ENCODE data around the gene GLI2.

DNA sequence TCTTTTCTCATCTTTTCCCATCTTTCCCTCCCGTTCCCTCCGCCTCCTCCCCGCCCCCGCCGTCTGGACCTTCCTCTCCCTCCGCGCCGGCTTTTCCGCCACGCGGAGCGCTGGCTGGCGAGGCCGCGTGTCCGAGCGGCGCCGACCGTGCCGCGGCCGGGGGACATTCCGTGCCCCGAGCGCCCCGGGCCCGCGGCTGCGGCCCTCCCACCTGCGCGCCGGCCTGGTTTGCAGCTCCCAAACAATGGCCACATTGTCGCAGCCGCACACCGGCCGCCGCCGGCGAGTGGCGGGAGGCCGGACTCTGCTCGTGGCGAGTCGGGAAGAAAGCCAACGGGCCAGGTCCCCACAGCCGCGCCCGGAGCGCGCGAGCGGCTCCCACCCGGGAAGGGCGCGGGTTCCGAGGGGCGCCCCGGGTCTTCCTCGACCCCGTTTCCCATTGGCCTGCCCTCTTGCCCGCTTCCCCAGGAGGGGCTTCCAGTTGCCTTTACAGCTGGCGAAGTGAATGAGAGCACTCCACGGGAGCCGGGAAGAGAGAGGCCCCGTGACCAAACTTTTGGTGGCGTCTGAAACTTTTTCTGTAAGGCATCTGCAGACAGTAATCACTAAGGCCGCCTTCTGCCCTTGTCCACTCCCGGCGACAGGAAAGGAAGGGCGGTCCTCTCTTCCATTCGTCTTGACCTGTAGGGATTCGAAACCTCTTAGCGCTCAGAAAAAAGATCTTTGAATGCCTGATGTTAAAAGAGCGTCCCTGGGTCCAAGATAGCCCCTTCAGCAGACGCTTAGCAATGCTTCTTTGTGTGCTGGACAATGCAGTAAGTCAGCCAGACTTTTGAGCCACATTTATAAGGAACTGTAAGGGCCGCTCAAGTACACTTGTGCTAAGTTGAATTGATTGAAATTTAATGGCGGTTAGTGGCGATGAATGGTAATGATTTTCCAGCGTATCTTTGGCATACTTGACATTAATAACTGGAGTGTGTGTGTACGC is 6.2 kb downstream of the GLI2 start:
- TF ChIP-seq MAFK (conservative IDR thresholded peaks at IDR 0.05 in 1 of 2, IDR thresholded peaks at IDR 0.05 in 1 of 2; ENCODE audit: low read length in 2 of 2): no peak
- no peak for TF ChIP-seq SOX6 (IDR thresholded peaks at IDR 0.05)
- TF ChIP-seq SOX6 (CRISPR knock-in tag; IDR thresholded peaks at IDR 0.05): peak; percentile 47
- TF ChIP-seq CSRNP1 (CRISPR knock-in tag; IDR thresholded peaks at IDR 0.05): no peak
- no peak for TF ChIP-seq ZFX (CRISPR knock-in tag; IDR thresholded peaks at IDR 0.05; ENCODE audit: low read depth)
- TF ChIP-seq RXRA (CRISPR knock-in tag; IDR thresholded peaks at IDR 0.05): no peak
- no peak for TF ChIP-seq SETDB1 (CRISPR knock-in tag; IDR thresholded peaks at IDR 0.05; ENCODE audit: borderline replicate concordance)
- TF ChIP-seq DNMT3B (CRISPR knock-in tag; conservative IDR thresholded peaks at IDR 0.05): no peak
- no peak for TF ChIP-seq RARG (CRISPR knock-in tag; IDR thresholded peaks at IDR 0.05; ENCODE audit: low read depth)
- TF ChIP-seq ZBTB8A (CRISPR knock-in tag; IDR thresholded peaks at IDR 0.05; ENCODE audit: borderline replicate concordance, low read depth): no peak
- TF ChIP-seq ZNF747 (CRISPR knock-in tag; IDR thresholded peaks at IDR 0.05; ENCODE audit: borderline replicate concordance): no peak
